ENCODE measurements around the gene RALGPS2.

- TF ChIP-seq POLR2AphosphoS5 (IDR thresholded peaks at IDR 0.05; ENCODE audit: low read depth, low read length) = no peak
- no peak for TF ChIP-seq TAF1 (IDR thresholded peaks at IDR 0.05; ENCODE audit: low read depth, low read length)
- TF ChIP-seq SPI1 (IDR thresholded peaks at IDR 0.05; ENCODE audit: low read depth, low read length) = no peak
- no peak for TF ChIP-seq POLR2A (IDR thresholded peaks at IDR 0.05; ENCODE audit: low read depth, low read length)
These were observed 30.0 kb upstream of the RALGPS2 start for GRCh38 chr1:178694923-178695525.
